ENCODE measurements around the gene JKAMP. TPM values are rescaled to one million over a fixed set of nuclear protein-coding genes. Genes with fewer than 3 reads are reported as not detected.
A peak's percentile ranks its signal among the peaks of the same experiment; 100 is the strongest.

The JKAMP gene
- total and polyA plus RNA-seq, 2 of the 8 experiments (the other 6 are each of a cell fraction or from before 2014, with no cell fraction given): 34.9 to 182 TPM

GRCh38 chr14:59532419-59532818 lies 48.1 kb downstream of the JKAMP start:
- 0 out of 7 replicates have a peak overlapping the region, but pooled peaks of 1 of the 4 experiments have one; percentile 2 for H3K9ac ChIP-seq (replicated peaks in 1 of 4; ENCODE audit: extremely low read depth in 1 of 4, low read depth in 3 of 4, low read length in 3 of 4)
- H3K36me3 ChIP-seq (ENCODE audit: control insufficient read depth in 2 of 4, insufficient read depth in 4 of 4, low read length in 3 of 4): no peaks in the 10 kb centered on the region
- H2AK5ac ChIP-seq (ENCODE audit: low read depth, low read length): no peak overlapping the region
- H3K27me3 ChIP-seq (replicated peaks in 1 of 4; ENCODE audit: control insufficient read depth in 3 of 4, extremely low read depth in 1 of 4, insufficient read depth in 3 of 4, low read length in 3 of 4): no peaks in the 10 kb centered on the region
- no peak overlapping the region for H4K5ac ChIP-seq (ENCODE audit: insufficient read length, low read depth, low read length)
- no peak overlapping the region for H3K23ac ChIP-seq (ENCODE audit: insufficient read length)
- ChIA-PET POLR2A (ENCODE audit: partially characterized antibody) (no interaction called here), CTCF (ENCODE audit: partially characterized antibody) (no interaction called here)
- no peak overlapping the region for H2AFZ ChIP-seq (ENCODE audit: low read length)
- TF ChIP-seq KDM5A (IDR thresholded peaks at IDR 0.05; ENCODE audit: low read length) (no peak), E2F6 (IDR thresholded peaks at IDR 0.05) (no peak), CEBPB (IDR thresholded peaks at IDR 0.05; ENCODE audit: low read depth, low read length) (no peak), CBX8 (IDR thresholded peaks at IDR 0.05; ENCODE audit: borderline replicate concordance, low read depth, low read length) (no peak), SAP30 (IDR thresholded peaks at IDR 0.05; ENCODE audit: insufficient read depth, insufficient replicate concordance, low read length) (no peak), RBBP5 (IDR thresholded peaks at IDR 0.05; ENCODE audit: borderline replicate concordance, low read depth, low read length) (no peak)
- no peaks in the 10 kb centered on the region for H3K79me2 ChIP-seq (ENCODE audit: control insufficient read depth in 1 of 2, insufficient read depth in 2 of 2, low read length in 2 of 2)
- FAIRE-seq (no peak), DNase-seq (ENCODE audit: low read depth in 1 of 2, low spot score in 2 of 2) (no peak)
- no peak overlapping the region for H3K14ac ChIP-seq (ENCODE audit: insufficient read length)
- H3K23me2 ChIP-seq (ENCODE audit: low read depth, low read length): no peaks in the 10 kb centered on the region
- no peak overlapping the region for H3K27ac ChIP-seq (ENCODE audit: low read depth, low read length)
- H2BK20ac ChIP-seq (ENCODE audit: low read length): no peak overlapping the region
- no peak overlapping the region for H2BK15ac ChIP-seq (ENCODE audit: low read length)
- no peak overlapping the region for H2BK5ac ChIP-seq (ENCODE audit: low read depth, low read length)
- H2BK12ac ChIP-seq (ENCODE audit: low read depth, low read length): no peak overlapping the region
- no peak overlapping the region for H3K18ac ChIP-seq (ENCODE audit: extremely low read depth, low read length)
- H4K20me1 ChIP-seq (replicated peaks in 1 of 2; ENCODE audit: control insufficient read depth in 1 of 2, insufficient read depth in 2 of 2, low read length in 2 of 2): no peaks in the 10 kb centered on the region
- no peak overlapping the region for H3K4ac ChIP-seq (replicated peaks; ENCODE audit: insufficient read length, low read depth, low read length)
- no peak overlapping the region for H3K4me2 ChIP-seq (ENCODE audit: insufficient read depth in 1 of 2, low read depth in 2 of 2, low read length in 2 of 2)
- no peak overlapping the region for H3K4me3 ChIP-seq (ENCODE audit: extremely low read depth in 1 of 4, insufficient read depth in 2 of 4, low read depth in 3 of 4, low read length in 4 of 4)
- no peak overlapping the region for H4K91ac ChIP-seq (replicated peaks; ENCODE audit: insufficient read length, low read length)
- H3K9me3 ChIP-seq (ENCODE audit: insufficient read depth in 2 of 2, low read depth in 1 of 2, low read length in 1 of 2): no peaks in the 10 kb centered on the region
- H2BK120ac ChIP-seq (replicated peaks; ENCODE audit: low read depth, low read length): no peak overlapping the region
- H3K56ac ChIP-seq (replicated peaks; ENCODE audit: insufficient read length, low read depth, low read length): no peak overlapping the region
- 100% methylated on average over 1 of the region's 1 CpG; no CpG with 5 or more reads in 1 of the 2 experiments for WGBS, 2 experiments (ENCODE audit: extremely low coverage in 1 of 2, insufficient coverage in 1 of 2, insufficient read length in 1 of 2, insufficient replicate concordance in 2 of 2, low coverage in 1 of 2, low lambda C conversion rate in 2 of 2, missing lambda C conversion rate in 1 of 2)
- H3K79me1 ChIP-seq (ENCODE audit: low read depth, low read length): no peaks in the 10 kb centered on the region
- H4K8ac ChIP-seq (ENCODE audit: extremely low read depth, insufficient read depth, low read length): no peak overlapping the region
- H3K4me1 ChIP-seq (replicated peaks in 1 of 4; ENCODE audit: control insufficient read depth in 3 of 4, insufficient read depth in 4 of 4, low read length in 3 of 4): no peaks in the 10 kb centered on the region

All from H1 (cell line).